Left ventricle myocardium inferior (tissue), 1 donor: ENCODE measurements around the gene SLAMF7. TPM values are rescaled to one million over a fixed set of nuclear protein-coding genes. Genes with fewer than 3 reads are reported as not detected.

Experiments used
- DNase-seq: peaks from one replicate; pipeline ENCODE4 v3.0.0-alpha.2; 2020
- H3K27ac ChIP-seq: fragments of 200-600 bp; replicated peaks from 2 replicates; pipeline ENCODE4 v1.8.0; 2021
- H3K27me3 ChIP-seq: fragments of 200-600 bp; 2 replicates; pipeline ENCODE4 v1.8.0; 2021; ENCODE audit warnings: low read depth
- H3K36me3 ChIP-seq: fragments of 200-600 bp; 2 replicates; pipeline ENCODE4 v1.8.0; 2021
- H3K4me1 ChIP-seq: fragments of 200-600 bp; 2 replicates; pipeline ENCODE4 v1.8.0; 2021
- H3K4me3 ChIP-seq: fragments of 200-600 bp; 2 replicates; pipeline ENCODE4 v1.8.0; 2021; ENCODE audit warnings: mild to moderate bottlenecking, moderate library complexity
- H3K9me3 ChIP-seq: fragments of 200-600 bp; replicated peaks from 2 replicates; pipeline ENCODE4 v1.8.0; 2021
- intact Hi-C: fragments of 100-400 bp; cut with micrococcal nuclease; formaldehyde crosslinking; loops from one replicate; pipeline ENCODE4 v1.11.0; 2022
- total RNA-seq: library from RNA; stranded (reverse); fragmentation: NEBNext Ultra II Directional; extraction: Animal tissue kit (Norgen Biotek cat#: 25700); gene quantifications from one replicate; pipeline ENCODE4 v1.2.1, GENCODE V29; 2021
- TF ChIP-seq, protein P1 (sequence below): fragments of 200-600 bp; IDR thresholded peaks from 2 replicates; pipeline ENCODE4 v1.8.0; 2021; ENCODE audit warnings: antibody characterized with exemption, mild to moderate bottlenecking, borderline replicate concordance
- donor health status: DM: no; HTN: yes; CAD: no; lungs with severe emphysema.

SLAMF7 gene
- total RNA-seq, 1 donor from 2014 or later = 0.36 TPM

DNA sequence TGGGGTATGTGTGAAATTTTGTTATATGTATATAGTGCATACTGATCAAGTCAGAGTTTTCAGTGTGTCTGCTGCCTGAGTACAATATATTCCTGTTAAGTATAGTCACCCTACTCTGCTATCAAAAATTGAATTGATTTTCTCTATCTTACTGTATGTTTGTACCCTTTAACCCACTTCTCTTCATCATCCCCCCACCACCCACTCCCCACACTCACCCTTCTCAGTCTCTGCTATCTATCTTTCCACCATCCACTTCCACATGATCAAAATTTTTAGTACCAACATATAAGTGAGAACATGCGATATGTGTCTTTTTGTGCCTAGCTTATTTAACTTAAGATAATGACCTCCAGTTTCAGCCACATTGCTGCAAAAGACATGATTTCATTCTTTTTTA lies 61.1 kb downstream of the SLAMF7 start:
- Histone ChIP-seq H3K4me3 (no peak overlapping the region), H3K9me3 (peaks cover 4% of the 10 kb centered on the region), H3K27me3 (no peaks in the 10 kb centered on the region), H3K36me3 (no peaks in the 10 kb centered on the region), H3K27ac (no peak overlapping the region), H3K4me1 (no peaks in the 10 kb centered on the region)
- TF ChIP-seq, protein P1, sequence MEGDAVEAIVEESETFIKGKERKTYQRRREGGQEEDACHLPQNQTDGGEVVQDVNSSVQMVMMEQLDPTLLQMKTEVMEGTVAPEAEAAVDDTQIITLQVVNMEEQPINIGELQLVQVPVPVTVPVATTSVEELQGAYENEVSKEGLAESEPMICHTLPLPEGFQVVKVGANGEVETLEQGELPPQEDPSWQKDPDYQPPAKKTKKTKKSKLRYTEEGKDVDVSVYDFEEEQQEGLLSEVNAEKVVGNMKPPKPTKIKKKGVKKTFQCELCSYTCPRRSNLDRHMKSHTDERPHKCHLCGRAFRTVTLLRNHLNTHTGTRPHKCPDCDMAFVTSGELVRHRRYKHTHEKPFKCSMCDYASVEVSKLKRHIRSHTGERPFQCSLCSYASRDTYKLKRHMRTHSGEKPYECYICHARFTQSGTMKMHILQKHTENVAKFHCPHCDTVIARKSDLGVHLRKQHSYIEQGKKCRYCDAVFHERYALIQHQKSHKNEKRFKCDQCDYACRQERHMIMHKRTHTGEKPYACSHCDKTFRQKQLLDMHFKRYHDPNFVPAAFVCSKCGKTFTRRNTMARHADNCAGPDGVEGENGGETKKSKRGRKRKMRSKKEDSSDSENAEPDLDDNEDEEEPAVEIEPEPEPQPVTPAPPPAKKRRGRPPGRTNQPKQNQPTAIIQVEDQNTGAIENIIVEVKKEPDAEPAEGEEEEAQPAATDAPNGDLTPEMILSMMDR = no peak
- no peak for DNase-seq
- intact Hi-C loops = no loop called here

DNA sequence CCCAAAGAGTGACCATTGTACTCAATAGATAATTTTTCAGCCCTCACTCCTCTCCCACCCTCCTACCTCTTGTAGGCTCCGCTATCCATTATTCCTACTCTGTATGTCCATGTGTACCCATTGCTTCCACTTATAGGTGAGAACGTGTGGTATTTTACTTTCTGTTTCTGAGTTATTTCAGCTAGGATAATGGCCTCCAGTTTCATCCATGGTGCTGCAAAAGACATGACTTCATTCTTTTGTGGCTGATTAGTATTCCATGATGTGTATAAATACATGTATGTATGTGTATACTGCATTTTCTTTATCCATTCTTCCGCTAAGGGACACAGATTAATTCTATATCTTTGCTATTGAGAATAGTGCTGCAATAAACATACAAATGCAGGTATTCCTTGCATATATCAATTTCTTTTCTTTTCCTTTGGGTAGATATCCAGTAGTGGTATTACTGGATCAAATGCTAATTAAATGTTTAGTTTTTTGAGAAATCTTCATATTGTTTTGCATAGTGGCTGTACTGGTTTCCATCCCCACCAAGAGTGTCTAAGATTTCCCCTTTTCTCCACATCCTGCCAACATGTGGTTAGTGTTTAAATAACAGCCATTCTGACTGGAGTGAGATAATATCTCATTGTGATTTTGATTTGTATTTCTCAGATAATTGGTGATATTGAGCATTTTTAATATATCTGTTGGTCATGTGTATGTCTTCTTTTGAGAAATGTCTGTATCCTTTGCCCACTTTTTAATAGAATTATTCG lies 61.8 kb downstream of the SLAMF7 start:
- Histone ChIP-seq H3K27ac (no peak overlapping the region), H3K27me3 (no peaks in the 10 kb centered on the region), H3K4me3 (no peak overlapping the region), H3K36me3 (no peaks in the 10 kb centered on the region), H3K9me3 (peaks cover 5% of the 10 kb centered on the region), H3K4me1 (no peaks in the 10 kb centered on the region)
- intact Hi-C loops = no loop called here
- TF ChIP-seq, protein P1 = no peak
- DNase-seq = no peak

DNA sequence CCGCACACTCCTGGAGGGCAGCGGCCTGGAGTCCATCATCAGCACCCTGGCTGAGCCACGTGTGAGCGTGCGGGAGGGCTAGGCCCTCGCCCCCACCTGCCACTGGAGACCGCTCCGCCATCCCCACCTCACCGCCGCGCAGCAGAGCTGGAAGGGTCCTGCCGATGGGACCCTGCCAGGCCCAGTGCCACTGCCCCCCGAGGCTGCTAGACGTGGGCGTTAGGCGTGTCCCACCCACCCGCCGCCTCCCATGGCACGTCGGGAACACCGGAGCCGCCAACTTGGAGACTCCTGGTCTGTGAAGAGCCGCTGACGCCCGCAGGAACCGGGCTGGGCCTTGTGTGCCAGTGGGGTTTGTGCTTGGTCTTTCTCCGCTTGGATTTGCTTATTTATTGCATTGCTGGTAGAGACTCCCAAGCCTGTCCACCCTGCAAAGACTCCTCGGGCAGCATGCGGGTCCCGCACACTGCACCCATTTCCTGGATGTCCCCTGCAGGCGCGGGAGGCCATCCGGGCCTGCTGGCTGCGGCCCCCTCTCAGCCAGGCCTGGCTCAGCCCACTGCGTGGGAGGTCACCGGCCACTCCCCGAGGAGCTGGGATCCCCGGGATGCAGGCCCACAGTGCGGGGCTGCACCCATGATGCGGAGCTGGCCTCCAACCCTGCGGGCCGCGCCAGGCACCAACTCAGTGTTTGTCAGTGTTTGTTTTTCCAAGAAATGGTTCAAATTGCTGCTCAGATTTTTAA lies 63.0 kb downstream of the SLAMF7 start:
- H3K27me3 ChIP-seq = no peaks in the 10 kb centered on the region
- no peaks in the 10 kb centered on the region for H3K4me1 ChIP-seq
- intact Hi-C loops = no loop called here
- no peak overlapping the region for H3K4me3 ChIP-seq
- H3K36me3 ChIP-seq = no peaks in the 10 kb centered on the region
- no peak for DNase-seq
- peaks cover 17% of the 10 kb centered on the region for H3K9me3 ChIP-seq
- TF ChIP-seq, protein P1 = no peak
- no peak overlapping the region for H3K27ac ChIP-seq

Other genes with a start within 250 kb of the SLAMF7 start
- gene SLAMF6, start 216.0 kb upstream of the SLAMF7 start, total RNA-seq = 0.22 TPM
- gene CD84, start 159.8 kb upstream of the SLAMF7 start, total RNA-seq = 3.6 TPM
- gene SLAMF1, start 92.2 kb upstream of the SLAMF7 start, total RNA-seq = not detected
- gene CD48, start 27.4 kb upstream of the SLAMF7 start, total RNA-seq = 1.3 TPM
- gene LY9, start 56.9 kb downstream of the SLAMF7 start, total RNA-seq = not detected
- 0.14 TPM for gene CD244, start 123.6 kb downstream of the SLAMF7 start, total RNA-seq
- 1.0 TPM for gene ITLN1, start 145.9 kb downstream of the SLAMF7 start, total RNA-seq
- 0.19 TPM for gene ITLN2, start 215.6 kb downstream of the SLAMF7 start, total RNA-seq